Putamen (tissue), 1 donor: Measurements from ENCODE around the gene ADAM19.

Source experiments
- DNase-seq: peaks from one replicate; pipeline ENCODE4 v3.0.0-alpha.2; 2016; ENCODE audit warnings: low spot score

ADAM19 gene

GRCh38 chr5:157575381-157576020 is at the start of gene ADAM19:
Gene ADAM19, minus strand, starts transcription at chr5:157575775. Its CDS starts 79 bp downstream, at chr5:157575696.
- DNase-seq: no peak

GRCh38 chr5:157624144-157624543 is 48.6 kb upstream of the ADAM19 start:
- DNase-seq: no peak

GRCh38 chr5:157620776-157621175 is 45.2 kb upstream of the ADAM19 start:
- DNase-seq: no peak

GRCh38 chr5:157618191-157618765 is 42.7 kb upstream of the ADAM19 start:
- DNase-seq: no peak

GRCh38 chr5:157616785-157617184 is 41.2 kb upstream of the ADAM19 start:
- DNase-seq: no peak

GRCh38 chr5:157613385-157614245 is 38.0 kb upstream of the ADAM19 start:
- DNase-seq: no peak

GRCh38 chr5:157612581-157612980 is 37.0 kb upstream of the ADAM19 start:
- no peak for DNase-seq

GRCh38 chr5:157611571-157612476 is 36.2 kb upstream of the ADAM19 start:
- no peak for DNase-seq

GRCh38 chr5:157610990-157611389 is 35.4 kb upstream of the ADAM19 start:
- DNase-seq: no peak

- DNase-seq: no peak
These were observed 33.5 kb upstream of the ADAM19 start for GRCh38 chr5:157608972-157609565.

- DNase-seq: no peak
These were observed 32.0 kb upstream of the ADAM19 start for GRCh38 chr5:157607371-157608161.

GRCh38 chr5:157606046-157606445 is 30.5 kb upstream of the ADAM19 start:
- no peak for DNase-seq

- DNase-seq: no peak
These were observed 28.0 kb upstream of the ADAM19 start for GRCh38 chr5:157603333-157604190.

- DNase-seq: no peak
These were observed 26.9 kb upstream of the ADAM19 start for GRCh38 chr5:157602505-157602904.

GRCh38 chr5:157600252-157600651 is 24.7 kb upstream of the ADAM19 start:
- no peak for DNase-seq

GRCh38 chr5:157599565-157599964 is 24.0 kb upstream of the ADAM19 start:
- no peak for DNase-seq

- DNase-seq: no peak
These were observed 22.9 kb upstream of the ADAM19 start for GRCh38 chr5:157598350-157598936.

GRCh38 chr5:157597277-157597676 is 21.7 kb upstream of the ADAM19 start:
- no peak for DNase-seq

GRCh38 chr5:157596487-157596886 is 20.9 kb upstream of the ADAM19 start:
- DNase-seq: no peak
